Measurements from ENCODE around the gene CRB1.

GRCh38 chr1:197264936-197265567 is 3.0 kb upstream of the CRB1 start:
- TF ChIP-seq POLR2A (IDR thresholded peaks at IDR 0.05) (no peak), CTCF (IDR thresholded peaks at IDR 0.05) (no peak)

Data from breast epithelium (tissue), 3 donors.